SK-N-SH treated with all-trans-retinoic acid at 6 μM for 48 hours (cell line): ENCODE results near the gene BFSP2.

ENCODE experiments used
- ARNTL ChIP-seq: fragments of 450-650 bp; formaldehyde crosslinking; IDR thresholded peaks from 2 replicates; pipeline ENCODE4 v1.5.0; 2020; ENCODE audit warnings: low read depth, mild to moderate bottlenecking, moderate library complexity, borderline replicate concordance
- GLIS3 ChIP-seq: fragments of 250-450 bp; sonication (Bioruptor Pico); IDR thresholded peaks from 2 replicates; pipeline ENCODE4 v1.5.0; 2020; ENCODE audit warnings: mild to moderate bottlenecking, moderate library complexity
- OSR1 ChIP-seq: fragments of 250-450 bp; sonication (Bioruptor Pico); IDR thresholded peaks from 2 replicates; pipeline ENCODE4 v1.8.0; 2022; ENCODE audit warnings: moderate library complexity, mild to moderate bottlenecking, inconsistent platforms
- SNAI2 ChIP-seq: fragments of 250-450 bp; sonication (Bioruptor Pico); IDR thresholded peaks from 2 replicates; pipeline ENCODE4 v1.5.0; 2020; ENCODE audit warnings: mild to moderate bottlenecking, moderate library complexity
- TCF4 ChIP-seq: fragments of 250-450 bp; sonication (Bioruptor Pico); IDR thresholded peaks from 2 replicates; pipeline ENCODE4 v1.8.0; 2021; ENCODE audit warnings: mild to moderate bottlenecking, moderate library complexity, borderline replicate concordance
- TOX ChIP-seq: fragments of 250-450 bp; sonication (Bioruptor Pico); IDR thresholded peaks from 2 replicates; pipeline ENCODE4 v1.8.0; 2021; ENCODE audit warnings: mild to moderate bottlenecking, moderate library complexity, borderline replicate concordance
- TSHZ2 ChIP-seq: fragments of 250-450 bp; sonication (Bioruptor Pico); IDR thresholded peaks from 2 replicates; pipeline ENCODE4 v1.5.0; 2020; ENCODE audit warnings: mild to moderate bottlenecking, moderate library complexity
- ZFP3 ChIP-seq: fragments of 250-450 bp; sonication (Bioruptor Pico); IDR thresholded peaks from 2 replicates; pipeline ENCODE4 v1.5.0; 2020; ENCODE audit warnings: mild to moderate bottlenecking, moderate library complexity
- ZFP30 ChIP-seq: fragments of 450-650 bp; formaldehyde crosslinking; IDR thresholded peaks from 2 replicates; pipeline ENCODE4 v1.5.0; 2022; ENCODE audit warnings: mild to moderate bottlenecking, moderate library complexity
- ZNF70 ChIP-seq: fragments of 450-650 bp; formaldehyde crosslinking; IDR thresholded peaks from 2 replicates; pipeline ENCODE4 v1.5.0; 2020; ENCODE audit warnings: mild to moderate bottlenecking, moderate library complexity
- TF ChIP-seq, protein P1 (sequence below): fragments of 250-450 bp; sonication (Bioruptor Pico); IDR thresholded peaks from 2 replicates; pipeline ENCODE4 v1.8.0; 2020; ENCODE audit warnings: mild to moderate bottlenecking, moderate library complexity, borderline replicate concordance

GRCh38 chr3:133492159-133492741 lies 92.4 kb downstream of the BFSP2 start:
- no peak for TF ChIP-seq ZNF70 (CRISPR knock-in tag)
- TF ChIP-seq ZFP3 (CRISPR knock-in tag) = no peak
- TF ChIP-seq, protein P1, sequence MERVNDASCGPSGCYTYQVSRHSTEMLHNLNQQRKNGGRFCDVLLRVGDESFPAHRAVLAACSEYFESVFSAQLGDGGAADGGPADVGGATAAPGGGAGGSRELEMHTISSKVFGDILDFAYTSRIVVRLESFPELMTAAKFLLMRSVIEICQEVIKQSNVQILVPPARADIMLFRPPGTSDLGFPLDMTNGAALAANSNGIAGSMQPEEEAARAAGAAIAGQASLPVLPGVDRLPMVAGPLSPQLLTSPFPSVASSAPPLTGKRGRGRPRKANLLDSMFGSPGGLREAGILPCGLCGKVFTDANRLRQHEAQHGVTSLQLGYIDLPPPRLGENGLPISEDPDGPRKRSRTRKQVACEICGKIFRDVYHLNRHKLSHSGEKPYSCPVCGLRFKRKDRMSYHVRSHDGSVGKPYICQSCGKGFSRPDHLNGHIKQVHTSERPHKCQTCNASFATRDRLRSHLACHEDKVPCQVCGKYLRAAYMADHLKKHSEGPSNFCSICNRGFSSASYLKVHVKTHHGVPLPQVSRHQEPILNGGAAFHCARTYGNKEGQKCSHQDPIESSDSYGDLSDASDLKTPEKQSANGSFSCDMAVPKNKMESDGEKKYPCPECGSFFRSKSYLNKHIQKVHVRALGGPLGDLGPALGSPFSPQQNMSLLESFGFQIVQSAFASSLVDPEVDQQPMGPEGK (CRISPR knock-in tag) = no peak
- no peak for TF ChIP-seq TCF4 (CRISPR knock-in tag)
- TF ChIP-seq GLIS3 (CRISPR knock-in tag) = no peak
- no peak for TF ChIP-seq SNAI2 (CRISPR knock-in tag)
- TF ChIP-seq TOX (CRISPR knock-in tag) = no peak
- no peak for TF ChIP-seq ARNTL (CRISPR knock-in tag)
- TF ChIP-seq TSHZ2 (CRISPR knock-in tag) = no peak
- no peak for TF ChIP-seq ZFP30 (CRISPR knock-in tag)
- no peak for TF ChIP-seq OSR1 (CRISPR knock-in tag)
